ENCODE results near the gene TENM4. TPM values are rescaled to one million over a fixed set of nuclear protein-coding genes. Genes with fewer than 3 reads are reported as not detected.

TENM4 gene
- polyA plus RNA-seq, 3 donors, result 0.31 to 1.7 TPM; not detected in 1

- Histone ChIP-seq H3K4me1 (ENCODE audit: control insufficient read depth in 1 of 2, insufficient read depth in 2 of 2, low read length in 2 of 2) (no peaks in the 10 kb centered on the region), H3K4me2 (replicated peaks; ENCODE audit: extremely low read depth, low read length, poor library complexity, severe bottlenecking) (no peak overlapping the region), H3K27ac (ENCODE audit: low read depth in 1 of 2, low read length in 2 of 2) (no peak overlapping the region), H3K4me3 (replicated peaks in 1 of 3; ENCODE audit: low read depth in 2 of 3, low read length in 3 of 3) (no peak overlapping the region), H3K27me3 (ENCODE audit: control insufficient read depth in 2 of 2, insufficient read depth in 2 of 2, low read length in 2 of 2) (peaks cover 2 to 17% of the 10 kb centered on the region in 2 donors), H4K20me1 (ENCODE audit: insufficient read depth, low read length) (no peaks in the 10 kb centered on the region), H2AFZ (ENCODE audit: insufficient read depth, low read depth, low read length, poor library complexity, severe bottlenecking) (no peak overlapping the region), H3K79me2 (ENCODE audit: insufficient read depth, low read length) (no peaks in the 10 kb centered on the region), H3K9me3 (replicated peaks in 1 of 2; ENCODE audit: control insufficient read depth in 1 of 2, insufficient read depth in 1 of 2, low read length in 2 of 2) (peaks cover 8% of the 10 kb centered on the region in 2 donors), H3K36me3 (replicated peaks in 1 of 2; ENCODE audit: control insufficient read depth in 1 of 2, insufficient read depth in 2 of 2, low read length in 2 of 2) (no peaks in the 10 kb centered on the region), H3K9ac (ENCODE audit: insufficient read depth, low read length, poor library complexity, severe bottlenecking) (no peak overlapping the region)
- H3K9me3 Mint-ChIP-seq, result peaks cover 4 to 21% (median 16%) of the 10 kb centered on the region in 7 donors
- WGBS (ENCODE audit: insufficient coverage), result 75% methylated on average over 1 of the region's 3 CpGs
- no peak for DNase-seq
- H3K4me1 Mint-ChIP-seq, result no peaks in the 10 kb centered on the region
- H3K27me3 Mint-ChIP-seq (ENCODE audit: low read depth in 3 of 3), result peaks cover 1 to 15% (median 7%) of the 10 kb centered on the region in 3 donors
- H3K36me3 Mint-ChIP-seq, result no peaks in the 10 kb centered on the region
- TF ChIP-seq CTCF (IDR thresholded peaks at IDR 0.05), result no peak
- intact Hi-C loops (cut with micrococcal nuclease), result no loop called here
- no peak overlapping the region for H3K4me3 Mint-ChIP-seq
- H3K27ac Mint-ChIP-seq, result no peak overlapping the region
Observed at GRCh38 chr11:78996007-78996406, 444.8 kb downstream of the TENM4 start.

- Histone ChIP-seq H3K9me3 (replicated peaks in 1 of 2; ENCODE audit: control insufficient read depth in 1 of 2, insufficient read depth in 1 of 2, low read length in 2 of 2) (peaks cover 8% of the 10 kb centered on the region in 2 donors), H3K4me3 (replicated peaks in 1 of 3; ENCODE audit: low read depth in 2 of 3, low read length in 3 of 3) (no peak overlapping the region), H3K4me1 (ENCODE audit: control insufficient read depth in 1 of 2, insufficient read depth in 2 of 2, low read length in 2 of 2) (no peaks in the 10 kb centered on the region), H3K36me3 (replicated peaks in 1 of 2; ENCODE audit: control insufficient read depth in 1 of 2, insufficient read depth in 2 of 2, low read length in 2 of 2) (no peaks in the 10 kb centered on the region), H3K4me2 (replicated peaks; ENCODE audit: extremely low read depth, low read length, poor library complexity, severe bottlenecking) (no peak overlapping the region), H2AFZ (ENCODE audit: insufficient read depth, low read depth, low read length, poor library complexity, severe bottlenecking) (no peak overlapping the region), H3K27me3 (ENCODE audit: control insufficient read depth in 2 of 2, insufficient read depth in 2 of 2, low read length in 2 of 2) (peaks cover 2 to 19% of the 10 kb centered on the region in 2 donors), H3K9ac (ENCODE audit: insufficient read depth, low read length, poor library complexity, severe bottlenecking) (no peak overlapping the region), H3K79me2 (ENCODE audit: insufficient read depth, low read length) (no peaks in the 10 kb centered on the region), H4K20me1 (ENCODE audit: insufficient read depth, low read length) (no peaks in the 10 kb centered on the region), H3K27ac (ENCODE audit: low read depth in 1 of 2, low read length in 2 of 2) (no peak overlapping the region)
- H3K9me3 Mint-ChIP-seq, result peaks cover 4 to 19% (median 15%) of the 10 kb centered on the region in 7 donors
- no CpG with 5 or more reads among the region's 3 CpGs for WGBS (ENCODE audit: insufficient coverage)
- no peak for TF ChIP-seq CTCF (IDR thresholded peaks at IDR 0.05)
- no peaks in the 10 kb centered on the region for H3K36me3 Mint-ChIP-seq
- H3K4me1 Mint-ChIP-seq, result no peaks in the 10 kb centered on the region
- no peak overlapping the region for H3K4me3 Mint-ChIP-seq
- no peak for DNase-seq
- no peak overlapping the region for H3K27ac Mint-ChIP-seq
- intact Hi-C loops (cut with micrococcal nuclease), result no loop called here
- H3K27me3 Mint-ChIP-seq (ENCODE audit: low read depth in 3 of 3), result peaks cover 1 to 17% (median 8%) of the 10 kb centered on the region in 3 donors
Observed at GRCh38 chr11:78995171-78995570, 445.7 kb downstream of the TENM4 start.

Data from CD14-positive monocyte (primary cell).